ENCODE results near the gene BBS9. TPM values are rescaled to one million over a fixed set of nuclear protein-coding genes. Genes with fewer than 3 reads are reported as not detected.

Gene BBS9
- total RNA-seq, 1 experiment from 2014 or later, result 14.3 TPM

DNA sequence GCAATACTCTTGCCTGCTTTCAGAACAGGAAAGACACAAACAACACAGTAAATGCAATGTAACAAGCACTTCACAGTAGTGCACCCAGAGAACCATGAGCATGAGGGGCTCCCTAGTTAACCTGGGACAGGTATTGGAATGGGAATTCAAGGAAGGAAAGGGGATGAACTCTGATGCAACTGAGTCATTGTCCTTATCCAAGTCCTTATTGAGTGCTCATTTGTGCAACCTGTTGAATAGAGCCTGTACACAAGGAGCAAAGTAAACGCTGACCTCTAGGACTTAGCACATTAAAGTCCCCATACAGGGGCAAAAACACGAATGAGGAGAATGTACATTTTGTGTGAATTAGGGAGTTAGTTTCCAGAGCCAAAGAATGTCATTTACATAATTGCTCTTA is 499.5 kb downstream of the BBS9 start:
- DNase-seq (ENCODE audit: low read depth), result no peak
- in situ Hi-C loops (cut with HindIII; ENCODE audit: low pct_unique_long_range_greater_than_20kb, low sequenced_read_pairs), result no loop called here

DNA sequence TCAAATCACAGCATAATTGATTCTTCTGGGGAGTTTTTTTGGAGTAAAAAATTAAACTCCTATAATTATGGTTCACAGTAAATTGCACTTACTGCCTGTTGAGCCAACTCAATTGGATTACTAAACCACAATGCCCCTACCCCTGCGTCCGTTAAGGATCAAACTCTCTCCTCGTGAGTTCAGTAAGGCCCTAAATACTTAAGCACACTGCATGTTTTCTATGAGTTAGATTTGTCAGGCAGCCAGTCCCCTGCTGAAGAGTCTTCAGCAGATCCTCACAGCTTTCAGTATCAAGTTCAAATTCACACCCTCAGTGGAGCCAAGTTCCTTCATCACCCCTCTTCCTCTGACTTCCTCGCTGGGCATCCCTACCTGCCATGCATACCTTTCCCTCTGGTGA is 501.0 kb downstream of the BBS9 start:
- in situ Hi-C loops (cut with HindIII; ENCODE audit: low pct_unique_long_range_greater_than_20kb, low sequenced_read_pairs), result no loop called here
- DNase-seq (ENCODE audit: low read depth), result no peak

DNA sequence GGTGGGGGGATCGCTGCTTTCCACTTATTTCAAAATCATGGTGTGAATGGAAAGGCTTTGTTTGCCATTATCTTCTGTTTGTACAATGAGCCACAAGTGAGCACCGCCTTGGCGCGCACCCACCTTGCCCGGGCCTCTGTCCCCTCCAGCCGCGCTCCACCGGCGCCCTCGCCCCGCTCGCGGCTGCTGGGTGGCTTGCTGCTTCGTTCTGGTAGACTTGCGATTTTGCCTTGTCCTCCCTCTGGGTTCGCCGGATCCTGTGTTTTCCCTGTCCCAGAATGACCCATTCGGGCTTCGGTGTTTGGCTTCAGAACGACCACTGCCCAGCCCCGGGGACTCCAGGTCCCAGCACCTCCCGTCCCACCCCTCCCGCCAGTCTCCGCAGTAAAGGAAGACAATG is 503.0 kb downstream of the BBS9 start:
- in situ Hi-C loops (cut with HindIII; ENCODE audit: low pct_unique_long_range_greater_than_20kb, low sequenced_read_pairs), result no loop called here
- DNase-seq (ENCODE audit: low read depth), result no peak

DNA sequence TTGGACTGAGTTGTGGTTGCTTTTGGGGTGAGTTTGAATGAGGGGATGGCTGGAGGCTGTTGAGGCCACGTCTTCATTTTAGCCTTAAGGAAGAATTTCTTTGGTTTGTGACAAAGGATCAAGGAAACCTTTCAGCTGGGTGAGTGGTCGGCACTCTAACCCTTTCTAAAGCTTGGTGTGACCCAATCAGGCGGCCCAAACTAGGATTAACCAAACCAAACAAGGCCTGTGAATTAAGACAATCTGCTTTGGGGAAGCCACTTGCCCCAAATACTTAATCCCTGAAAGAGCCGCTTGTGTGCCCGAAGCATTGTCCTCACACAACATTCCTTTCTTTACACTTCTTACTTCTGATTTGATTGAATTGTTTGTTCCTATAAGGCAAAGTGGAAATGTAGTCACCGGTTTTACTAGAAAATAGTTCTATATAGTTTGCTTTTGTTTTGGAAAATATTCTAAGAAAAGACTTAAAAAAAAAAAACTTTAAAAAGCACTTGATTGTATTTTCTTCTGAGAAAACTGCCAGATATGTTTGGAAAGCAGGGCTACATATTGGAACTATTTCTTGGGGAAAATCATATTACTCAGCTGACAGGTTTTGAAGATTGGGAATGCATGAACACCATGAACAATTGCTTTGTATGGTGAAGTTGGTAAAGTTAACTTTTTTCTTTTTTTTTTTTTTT is 503.6 kb downstream of the BBS9 start:
- in situ Hi-C loops (cut with HindIII; ENCODE audit: low pct_unique_long_range_greater_than_20kb, low sequenced_read_pairs), result no loop called here
- no peak for DNase-seq (ENCODE audit: low read depth)

DNA sequence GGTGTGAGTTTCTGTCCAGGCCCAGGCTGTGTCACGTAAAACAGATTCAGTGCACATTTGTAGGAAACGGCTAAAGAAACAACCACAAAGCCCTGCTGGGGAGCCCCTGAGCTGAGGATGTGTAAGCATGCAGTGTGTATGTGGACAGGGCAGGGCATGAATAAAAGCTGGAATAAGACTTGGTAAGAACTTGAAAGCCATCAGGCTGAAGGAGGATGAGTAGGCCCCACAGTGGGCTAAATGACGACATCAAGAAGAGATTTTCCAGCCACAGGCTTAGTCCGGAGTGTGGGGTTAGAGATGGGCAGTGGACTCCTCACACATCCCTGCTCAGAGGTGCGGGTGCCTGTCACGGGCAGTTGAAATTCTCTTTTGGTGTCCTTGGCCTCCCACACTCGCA is 505.2 kb downstream of the BBS9 start:
- in situ Hi-C loops (cut with HindIII; ENCODE audit: low pct_unique_long_range_greater_than_20kb, low sequenced_read_pairs), result no loop called here
- no peak for DNase-seq (ENCODE audit: low read depth)

DNA sequence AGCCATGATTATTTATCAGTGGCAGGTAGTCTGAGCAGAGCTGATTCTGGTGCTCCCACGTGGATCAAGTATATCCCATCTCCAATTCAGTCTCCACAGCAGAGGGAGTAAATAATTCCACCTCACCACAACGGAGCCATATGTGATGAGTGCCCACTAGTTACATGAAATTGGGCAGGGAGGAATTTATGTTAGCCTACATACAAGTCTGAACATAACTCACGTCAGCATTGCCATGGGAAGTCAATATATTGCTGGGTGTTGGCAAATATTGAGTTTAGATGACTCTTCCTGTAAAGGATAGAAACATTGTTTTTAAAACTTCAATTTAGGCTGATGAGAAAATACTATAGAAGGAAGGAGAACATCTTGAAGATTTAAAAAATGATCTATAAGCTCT is 507.0 kb downstream of the BBS9 start:
- no peak for DNase-seq (ENCODE audit: low read depth)
- in situ Hi-C loops (cut with HindIII; ENCODE audit: low pct_unique_long_range_greater_than_20kb, low sequenced_read_pairs), result no loop called here

DNA sequence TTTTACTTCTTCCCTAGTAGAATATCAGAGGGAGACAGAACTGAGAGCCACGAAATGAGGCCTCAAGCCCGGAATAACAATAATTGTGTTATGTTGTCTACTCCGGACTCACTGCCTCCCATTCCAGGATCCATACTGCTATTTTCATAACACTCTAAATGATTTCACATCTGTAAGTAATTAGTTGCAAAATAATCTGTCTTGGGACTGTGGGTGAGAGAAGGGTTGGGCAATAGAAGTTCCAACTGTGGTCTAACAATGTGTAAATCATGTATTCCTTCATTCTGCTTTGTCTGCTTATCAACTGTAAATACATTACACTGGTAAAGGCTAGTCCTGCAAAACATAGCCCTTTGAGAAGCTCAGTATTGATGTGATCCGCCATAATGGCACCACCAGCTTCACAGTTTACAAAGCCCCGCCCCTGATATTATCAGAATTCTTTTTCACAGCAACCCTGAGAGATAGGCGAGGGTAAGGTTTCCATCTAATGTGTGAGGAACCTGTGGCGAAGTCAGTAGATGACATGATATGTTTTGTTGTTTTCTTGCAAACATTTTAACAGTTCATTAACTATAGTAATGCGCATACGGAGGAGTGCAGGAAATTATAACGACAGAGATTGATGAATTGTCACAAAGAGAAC is 510.3 kb downstream of the BBS9 start:
- in situ Hi-C loops (cut with HindIII; ENCODE audit: low pct_unique_long_range_greater_than_20kb, low sequenced_read_pairs), result no loop called here
- DNase-seq (ENCODE audit: low read depth), result no peak

DNA sequence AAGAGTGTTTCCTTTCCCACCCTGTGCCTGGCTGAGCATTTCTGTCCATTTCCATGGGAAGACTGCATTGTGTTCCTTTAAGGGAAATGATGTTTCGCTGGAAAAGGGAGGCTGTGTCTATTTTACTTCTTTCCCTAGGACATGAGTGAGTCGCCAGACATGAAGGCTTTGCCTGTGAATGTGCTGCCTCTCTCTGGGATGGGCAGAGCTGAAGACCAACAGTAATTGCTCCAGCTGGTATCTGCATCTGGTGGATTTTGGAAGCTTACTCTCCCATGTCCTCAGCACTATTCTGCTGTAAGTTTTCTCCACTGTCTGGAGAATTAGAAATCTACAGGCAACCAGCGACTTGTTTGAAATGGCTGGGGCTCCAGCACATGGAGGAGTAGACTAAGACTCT is 511.4 kb downstream of the BBS9 start:
- no peak for DNase-seq (ENCODE audit: low read depth)
- in situ Hi-C loops (cut with HindIII; ENCODE audit: low pct_unique_long_range_greater_than_20kb, low sequenced_read_pairs), result no loop called here

DNA sequence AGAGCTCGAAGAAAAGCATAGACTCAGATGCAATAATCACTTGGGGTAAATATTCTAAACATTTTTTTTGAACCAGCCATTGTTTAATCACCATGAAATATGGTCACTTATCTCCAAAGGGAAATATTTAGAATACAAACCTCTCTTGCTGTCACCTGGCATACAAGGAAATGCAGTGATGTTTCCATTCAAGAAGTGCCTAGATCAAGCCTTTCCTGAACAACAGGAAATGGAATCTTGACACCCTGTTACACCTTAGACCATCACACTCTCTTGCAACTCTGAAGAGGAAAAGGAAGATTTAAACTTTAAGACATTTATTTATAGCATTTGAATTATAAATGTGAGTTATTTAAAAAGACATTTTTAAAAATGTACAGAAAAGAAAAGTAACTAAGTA is 512.9 kb downstream of the BBS9 start:
- in situ Hi-C loops (cut with HindIII; ENCODE audit: low pct_unique_long_range_greater_than_20kb, low sequenced_read_pairs), result no loop called here
- no peak for DNase-seq (ENCODE audit: low read depth)

DNA sequence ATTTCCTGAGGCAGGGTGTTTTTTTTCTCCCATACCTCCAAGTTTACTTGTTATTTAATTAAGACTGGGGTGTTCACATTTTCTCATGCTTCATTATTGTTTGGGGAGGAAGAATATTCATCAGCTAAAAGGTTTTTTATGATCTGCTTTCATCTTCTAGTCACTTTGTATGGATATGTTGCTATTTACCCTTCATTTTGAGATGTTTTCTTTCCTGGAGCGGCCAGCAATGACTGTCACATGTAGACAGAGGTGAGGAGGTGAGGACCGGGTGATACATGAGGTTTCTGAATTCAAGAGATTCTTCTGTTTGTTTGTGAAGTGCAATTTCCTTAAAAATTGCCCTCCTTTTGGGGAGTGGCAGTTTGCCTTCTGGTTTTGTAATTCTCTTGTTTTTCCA is 514.2 kb downstream of the BBS9 start:
- in situ Hi-C loops (cut with HindIII; ENCODE audit: low pct_unique_long_range_greater_than_20kb, low sequenced_read_pairs), result no loop called here
- DNase-seq (ENCODE audit: low read depth), result no peak

DNA sequence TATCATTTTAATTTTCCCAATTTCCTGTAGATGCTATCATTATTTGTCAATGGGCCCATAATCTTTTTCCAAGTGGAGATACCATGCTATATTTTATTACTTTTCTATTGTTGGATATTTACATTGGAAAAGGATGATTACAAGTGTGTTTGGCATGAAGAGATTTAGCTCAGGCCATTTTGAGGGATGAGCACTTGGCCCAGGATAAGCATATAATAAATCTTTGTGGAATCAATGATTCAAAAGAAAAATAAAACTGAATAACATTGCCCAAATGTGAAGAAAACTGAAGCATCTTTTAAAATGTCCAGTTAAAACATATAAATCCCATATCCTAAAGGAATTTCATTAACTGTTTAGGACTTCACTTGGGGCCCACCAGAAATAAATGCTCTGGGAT is 515.1 kb downstream of the BBS9 start:
- in situ Hi-C loops (cut with HindIII; ENCODE audit: low pct_unique_long_range_greater_than_20kb, low sequenced_read_pairs), result no loop called here
- no peak for DNase-seq (ENCODE audit: low read depth)

DNA sequence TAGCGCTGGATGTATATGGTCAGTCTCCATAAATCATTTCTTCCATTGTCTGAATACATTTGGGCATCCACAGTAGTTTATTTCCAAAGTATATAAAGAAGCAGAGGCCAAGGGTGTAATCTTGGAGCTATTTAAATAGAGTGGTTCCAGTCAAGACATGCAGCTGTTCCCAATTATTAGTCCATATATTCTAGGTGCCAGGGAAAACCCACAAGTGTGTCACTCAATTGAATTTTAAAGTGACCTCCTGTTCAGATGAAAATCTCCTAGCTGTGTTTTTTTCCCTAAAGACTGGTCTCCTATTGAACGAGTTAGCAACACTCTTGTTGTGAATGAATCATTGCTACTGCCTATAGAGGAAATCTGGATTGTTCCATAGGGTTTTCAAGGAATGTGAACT is 515.7 kb downstream of the BBS9 start:
- in situ Hi-C loops (cut with HindIII; ENCODE audit: low pct_unique_long_range_greater_than_20kb, low sequenced_read_pairs), result no loop called here
- DNase-seq (ENCODE audit: low read depth), result no peak

DNA sequence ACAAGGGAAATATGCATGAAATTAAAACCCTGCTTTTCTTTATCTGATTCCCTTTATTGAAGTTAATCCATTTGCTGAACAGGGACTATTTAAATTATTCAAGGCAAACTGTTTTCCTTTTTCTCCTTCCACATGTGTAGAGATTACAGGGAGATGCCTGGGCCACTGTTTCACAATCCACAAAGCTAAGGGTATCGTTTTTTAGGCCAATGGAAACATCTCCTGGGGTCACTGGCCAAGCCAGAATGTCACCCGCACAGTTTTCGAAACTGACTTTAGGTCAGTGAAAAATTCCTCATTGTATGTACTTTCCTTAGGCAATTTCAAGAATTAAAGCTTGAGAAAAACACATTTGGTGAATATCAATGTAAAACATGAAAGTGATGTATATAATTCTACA is 516.8 kb downstream of the BBS9 start:
- in situ Hi-C loops (cut with HindIII; ENCODE audit: low pct_unique_long_range_greater_than_20kb, low sequenced_read_pairs), result no loop called here

DNA sequence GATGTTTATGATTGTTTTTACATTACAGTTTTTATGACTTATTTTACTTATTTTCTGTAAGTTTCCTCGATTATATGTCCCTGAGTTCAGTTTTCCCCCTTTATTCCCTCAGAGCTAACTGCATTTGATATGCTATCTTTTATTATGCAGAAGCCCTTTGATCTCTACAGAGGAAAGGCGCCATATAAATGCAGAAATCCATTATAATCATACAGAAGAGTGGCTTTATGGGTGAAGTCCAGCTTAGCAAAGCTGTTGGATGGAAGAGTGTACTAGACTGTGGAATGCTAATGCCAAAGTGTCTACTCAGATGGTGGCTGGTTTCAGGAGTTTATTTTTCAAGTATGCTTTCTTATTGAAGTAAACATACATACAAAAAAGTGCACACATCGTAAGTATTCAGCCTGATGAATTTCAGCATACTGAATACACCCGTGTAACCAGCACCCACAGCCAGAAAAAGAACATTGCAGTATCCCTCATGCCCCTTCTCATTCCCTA is 517.6 kb downstream of the BBS9 start:
- in situ Hi-C loops (cut with HindIII; ENCODE audit: low pct_unique_long_range_greater_than_20kb, low sequenced_read_pairs), result no loop called here
- no peak for DNase-seq (ENCODE audit: low read depth)

More for the DNA sequence above, 516.8 kb downstream of the BBS9 start:
- no peak for DNase-seq (ENCODE audit: low read depth)

DNA sequence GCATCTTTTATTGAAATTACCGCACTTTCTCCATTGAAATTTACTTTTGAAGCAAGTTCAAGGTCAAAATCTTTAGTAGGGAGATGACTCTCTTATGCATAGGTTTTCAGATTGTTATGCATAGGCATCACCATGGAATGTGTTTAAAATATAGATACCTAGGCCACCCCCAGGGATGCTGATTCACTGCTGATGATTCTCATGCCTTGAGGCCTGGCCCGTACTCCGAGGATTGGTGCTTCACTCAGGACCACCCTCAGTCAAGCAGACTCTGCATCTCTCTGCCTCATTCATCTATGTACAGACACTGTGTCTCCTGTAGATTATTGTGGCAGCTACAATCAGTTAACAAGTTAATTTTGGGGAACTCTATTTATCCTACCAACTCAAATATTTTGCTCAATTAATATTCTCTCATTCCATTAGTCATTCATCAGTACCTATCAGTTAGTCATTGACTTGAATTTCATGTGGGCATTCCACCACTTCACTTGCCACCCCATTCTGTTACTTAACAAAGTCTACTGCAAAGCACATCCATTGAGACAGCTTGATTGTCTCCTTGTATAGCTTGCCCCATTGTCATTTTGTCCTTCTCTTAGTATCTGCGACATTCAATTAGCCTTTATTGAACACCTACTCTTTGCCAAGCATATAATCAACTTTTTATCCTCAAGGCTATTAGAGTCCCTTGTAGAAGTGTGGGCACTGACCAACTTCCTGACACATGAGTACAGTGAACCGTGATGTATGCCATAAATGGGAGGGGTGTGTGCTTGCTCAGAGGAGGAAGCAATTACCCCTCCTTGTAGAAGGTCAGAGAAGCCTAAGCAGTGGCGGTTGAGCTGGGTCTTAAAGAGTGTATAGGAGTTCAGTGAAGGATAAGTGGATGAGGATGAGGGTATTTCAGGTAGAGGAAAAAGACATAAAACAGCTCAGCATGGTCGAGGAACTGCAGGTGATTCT is 520.4 kb downstream of the BBS9 start:
- DNase-seq (ENCODE audit: low read depth), result no peak
- in situ Hi-C loops (cut with HindIII; ENCODE audit: low pct_unique_long_range_greater_than_20kb, low sequenced_read_pairs), result no loop called here

DNA sequence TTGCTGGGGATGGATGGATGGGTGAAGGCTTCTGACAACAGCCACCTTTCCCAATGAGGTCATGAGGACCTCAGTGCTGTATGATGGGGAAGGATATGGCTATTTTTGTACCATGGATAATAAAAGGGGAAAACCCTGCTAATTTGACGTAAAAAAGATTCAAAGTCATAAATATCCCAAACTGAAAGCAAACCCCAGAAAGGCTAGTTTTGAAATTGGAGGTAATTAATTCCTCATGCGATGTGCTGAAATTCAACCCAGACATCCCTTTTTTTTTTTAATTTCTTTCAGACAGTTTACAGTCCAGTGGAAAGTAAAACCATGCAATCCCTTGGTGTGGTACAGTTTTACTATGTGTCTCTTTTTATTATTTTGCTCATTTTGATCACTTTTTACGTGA is 521.5 kb downstream of the BBS9 start:
- in situ Hi-C loops (cut with HindIII; ENCODE audit: low pct_unique_long_range_greater_than_20kb, low sequenced_read_pairs), result no loop called here
- no peak for DNase-seq (ENCODE audit: low read depth)

DNA sequence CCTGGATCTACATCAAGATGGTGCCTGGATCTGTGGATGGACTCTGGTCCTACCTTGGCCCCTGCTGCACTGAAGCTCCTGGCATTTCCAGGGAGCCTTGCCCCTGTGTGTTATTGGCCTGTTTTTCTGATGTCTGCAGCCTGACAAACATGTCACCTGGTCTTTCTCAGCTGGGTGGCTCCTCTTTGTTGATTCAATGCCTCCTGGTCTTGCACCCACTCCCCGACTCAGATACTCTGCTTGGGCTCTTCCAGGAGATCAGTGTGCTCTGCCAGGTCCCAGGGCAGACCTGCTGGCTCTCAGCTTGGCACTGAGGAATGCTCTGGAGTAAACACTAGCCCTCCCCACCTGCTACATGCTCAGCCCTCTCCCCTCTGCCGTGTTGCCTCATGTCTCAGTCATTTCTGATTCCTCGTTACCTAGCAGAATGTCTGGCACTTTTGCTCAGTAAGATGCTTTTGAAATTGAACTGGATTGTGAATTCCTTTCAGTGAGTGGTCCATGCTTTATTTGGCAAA is 522.7 kb downstream of the BBS9 start:
- no peak for DNase-seq (ENCODE audit: low read depth)
- in situ Hi-C loops (cut with HindIII; ENCODE audit: low pct_unique_long_range_greater_than_20kb, low sequenced_read_pairs), result no loop called here

DNA sequence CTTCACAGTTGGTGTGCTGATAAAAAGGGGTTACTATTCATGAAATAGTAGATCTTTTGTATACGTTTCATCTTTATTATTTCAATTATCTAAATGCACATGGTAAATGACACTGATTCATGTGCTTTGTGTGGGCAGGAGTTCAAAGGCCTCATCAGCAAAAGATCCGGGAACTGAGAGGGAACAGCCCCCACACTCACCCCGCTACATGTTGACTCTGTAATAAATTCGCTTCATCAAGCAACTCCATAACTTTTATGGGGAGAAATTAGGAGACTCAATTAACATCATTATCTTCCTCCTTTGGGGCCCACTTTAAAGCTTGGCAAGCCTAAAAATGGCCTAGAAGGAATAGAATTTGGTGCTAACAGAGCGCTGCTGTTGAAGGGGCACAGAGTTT is 525.3 kb downstream of the BBS9 start:
- DNase-seq (ENCODE audit: low read depth), result no peak
- in situ Hi-C loops (cut with HindIII; ENCODE audit: low pct_unique_long_range_greater_than_20kb, low sequenced_read_pairs), result no loop called here
